K562 (cell line): ENCODE results near the gene ERC2. TPM values are rescaled to one million over a fixed set of nuclear protein-coding genes. Genes with fewer than 3 reads are reported as not detected.

Source experiments
- ATAC-seq: fragments of 200-7000 bp; cut with Tn5 transposase; 3 replicates; pipeline ENCODE4 v1.9.1; 2020; ENCODE audit warnings: moderate library complexity
- BruUV-seq: library from RNA; stranded (reverse); fragments of 400-500 nt; replicated peaks from 2 replicates; lab custom pipeline; 2021; lab: Mats Ljungman, UMichigan
- CTCF ChIA-PET: fragments of 300-600 bp; formaldehyde crosslinking; extraction: SDS; loops from one replicate; lab custom pipeline; 2021; ENCODE audit warnings: low intra/inter-chr PET ratio; lab: Yijun Ruan, JAX
- POLR2A ChIA-PET: fragments of 300-600, 350-650 bp; sonication (Branson Sonifier 250); formaldehyde crosslinking; extraction: SDS; loops from one replicate; lab custom pipeline; 2021; ENCODE audit warnings: antibody characterized with exemption, inconsistent platforms; lab: Yijun Ruan, JAX
- DNase-seq, 4 experiments: peaks; one replicate each; pipeline versions ENCODE4 v3.0.0 to v3.0.0-alpha.2; 2011 to 2018; ENCODE audit warnings: low spot score in 3 of 4, mixed read lengths in 3 of 4; ENCODE audit errors: extremely low read depth in 1 of 4
- FAIRE-seq: peaks from 2 replicates; lab custom pipeline; 2011; peaks lifted over from hg19 to GRCh38; lab: Jason Lieb, UNC
- H2AFZ ChIP-seq: 2 replicates; pipeline ENCODE4 v1.6.0; 2011; ENCODE audit warnings: low read depth, low read length, control low read depth, inconsistent platforms
- H3K27ac ChIP-seq: fragments of 200-600 bp; 3 replicates; pipeline ENCODE4 v1.8.0; 2011; ENCODE audit warnings: low read depth, mild to moderate bottlenecking, control low read depth, inconsistent platforms, low read length, moderate library complexity, mixed read lengths; ENCODE audit errors: extremely low read depth
- H3K27me3 ChIP-seq, 2 experiments: fragments of 300-600 bp in 1 of 2; 2 replicates in 1 of 2; 3 replicates in 1 of 2; pipeline versions ENCODE4 v1.6.0 to v1.8.0; 2011; ENCODE audit warnings: inconsistent platforms in 2 of 2, low read length in 2 of 2, mild to moderate bottlenecking in 1 of 2, mixed read lengths in 1 of 2, moderate library complexity in 1 of 2; ENCODE audit not compliant: control insufficient read depth in 2 of 2, insufficient read depth in 2 of 2
- H3K36me3 ChIP-seq: fragments of 300-600 bp; 3 replicates; pipeline ENCODE4 v1.8.0; 2011; ENCODE audit warnings: mild to moderate bottlenecking, low read length, inconsistent platforms; ENCODE audit not compliant: control insufficient read depth, insufficient read depth
- H3K4me1 ChIP-seq, 2 experiments: fragments of 200-600 bp in 1 of 2; replicated peaks in 1 of 2; 2 replicates in 1 of 2; 3 replicates in 1 of 2; pipeline versions ENCODE4 v1.5.1 to v1.8.0; 2011; ENCODE audit warnings: inconsistent platforms in 2 of 2, low read length in 2 of 2, mild to moderate bottlenecking in 1 of 2, mixed read lengths in 1 of 2, moderate library complexity in 1 of 2; ENCODE audit not compliant: control insufficient read depth in 2 of 2, insufficient read depth in 2 of 2
- H3K4me2 ChIP-seq: 2 replicates; pipeline ENCODE4 v1.6.1; 2011; ENCODE audit warnings: low read length, control low read depth, inconsistent platforms, mixed read lengths; ENCODE audit not compliant: insufficient read depth
- H3K4me3 ChIP-seq: fragments of 200-600 bp; sonication (generic), shearing (Covaris generic); 2 replicates; pipeline ENCODE4 v1.5.1; 2016; ENCODE audit warnings: control low read depth, inconsistent platforms
- H3K79me2 ChIP-seq: fragments of 200-600 bp; 3 replicates; pipeline ENCODE4 v1.8.0; 2011; ENCODE audit warnings: low read length, inconsistent platforms; ENCODE audit not compliant: control insufficient read depth, insufficient read depth
- H3K9ac ChIP-seq, 2 experiments: 2 replicates each; pipeline versions ENCODE4 v1.6.0 to v1.6.1; 2011; ENCODE audit warnings: low read depth in 2 of 2, low read length in 2 of 2, control low read depth in 1 of 2, inconsistent platforms in 1 of 2, mild to moderate bottlenecking in 1 of 2, mixed read lengths in 1 of 2; ENCODE audit not compliant: insufficient read depth in 1 of 2
- H3K9me1 ChIP-seq: one replicate; pipeline ENCODE4 v1.6.0; 2011; ENCODE audit warnings: inconsistent platforms, mild to moderate bottlenecking, low read length, moderate library complexity; ENCODE audit not compliant: control insufficient read depth, insufficient read depth
- H3K9me3 ChIP-seq: replicated peaks from 2 replicates; pipeline ENCODE4 v1.5.1; 2011; ENCODE audit warnings: low read depth, low read length, inconsistent platforms; ENCODE audit not compliant: control insufficient read depth, insufficient read depth
- H4K20me1 ChIP-seq: replicated peaks from 2 replicates; pipeline ENCODE4 v1.6.1; 2011; ENCODE audit warnings: low read length, inconsistent platforms, mixed read lengths; ENCODE audit not compliant: control insufficient read depth, insufficient read depth
- KDM5B ChIP-seq: fragments of 200-600 bp; sonication (generic); IDR thresholded peaks from 2 replicates; pipeline ENCODE4 v1.6.1; 2012; ENCODE audit warnings: low read depth, mild to moderate bottlenecking, moderate library complexity, low read length, control low read depth, inconsistent platforms; ENCODE audit not compliant: insufficient replicate concordance
- TEAD4 ChIP-seq, 2 experiments: sonication (generic) in 1 of 2; formaldehyde crosslinking in 1 of 2; IDR thresholded peaks; 2 replicates each; pipeline versions ENCODE4 v1.6.1 to v1.8.0; 2012 to 2022; ENCODE audit warnings: borderline replicate concordance in 1 of 2, inconsistent platforms in 1 of 2, low read length in 1 of 2, mild to moderate bottlenecking in 1 of 2, missing genetic modification reagents in 1 of 2
- ZNF407 ChIP-seq: fragments of 450-650 bp; IDR thresholded peaks from 2 replicates; pipeline ENCODE4 v1.6.1; 2016; ENCODE audit warnings: low read depth
- ZNF609 ChIP-seq: sonication (generic); formaldehyde crosslinking; IDR thresholded peaks from 2 replicates; pipeline ENCODE4 v1.8.1; 2023; ENCODE audit warnings: missing genetic modification reagents, mild to moderate bottlenecking, borderline replicate concordance
- WGBS: fragments of 100-300 bp; shearing (Covaris generic); methylation state at CpG from one replicate; pipeline ENCODE4 v1.1.6; 2016; ENCODE audit warnings: low coverage, mixed read lengths; ENCODE audit not compliant: insufficient coverage; ENCODE audit errors: missing lambda C conversion rate; 5-methylcytosine and 5-hydroxymethylcytosine counted together
- in situ Hi-C: fragments of 300-500 bp; cut with MboI; formaldehyde crosslinking; loops from 4 replicates; pipeline ENCODE4 v1.15.0; 2018; ENCODE audit warnings: inconsistent platforms, mixed read lengths
- intact Hi-C: fragments of 100-400 bp; cut with micrococcal nuclease; formaldehyde crosslinking; loops from 2 replicates; pipeline ENCODE4 v1.14.2; 2022
- polyA plus RNA-seq, 8 experiments: library from polyadenylated mRNA; depleted of rRNA in 4 of 8; stranded (reverse) in 5 of 8; unstranded in 3 of 8; fragments of >200 nt; fragmentation: Nextera tagmentation in 2 of 8; fragmentation: Illumina TruSeq in 1 of 8; extraction: Ambion mirVana in 2 of 8; extraction: Trizol in 1 of 8; gene quantifications; 2 replicates each; pipeline versions ENCODE4 v1.2.1 to v1.2.3, GENCODE V29; 2011 to 2014; ENCODE audit warnings: inconsistent platforms in 1 of 8, missing spikeins in 1 of 8
- total RNA-seq, 7 experiments: library from RNA; depleted of rRNA in 6 of 7; stranded (reverse); fragments of >200 nt in 6 of 7; fragmentation: Illumina TruSeq in 2 of 7; extraction: Trizol in 2 of 7; gene quantifications; 2 replicates each; pipeline versions ENCODE4 v1.2.1 to v1.2.3, GENCODE V29; 2011 to 2021; ENCODE audit warnings: low replicate concordance in 1 of 7

Gene ERC2
- total and polyA plus RNA-seq, 9 of the 15 experiments (the other 6 are each of a cell fraction or from before 2014, with no cell fraction given): 0.04 to 0.18 (median 0.07) TPM; not detected in 2

GRCh38 chr3:55765906-55766701, 702.2 kb downstream of the ERC2 start:
- Histone ChIP-seq H3K79me2 (no peaks in the 10 kb centered on the region), H3K9ac (no peak overlapping the region), H4K20me1 (no peaks in the 10 kb centered on the region), H3K27ac (no peak overlapping the region), H3K9me1 (no peaks in the 10 kb centered on the region), H3K4me2 (no peak overlapping the region), H3K4me3 (no peak overlapping the region), H3K4me1 (no peaks in the 10 kb centered on the region), H3K27me3 (no peaks in the 10 kb centered on the region), H2AFZ (no peak overlapping the region), H3K9me3 (no peaks in the 10 kb centered on the region), H3K36me3 (no peaks in the 10 kb centered on the region)
- ATAC-seq (no peak), DNase-seq (no peak), FAIRE-seq (no peak)
- intact Hi-C loops (no loop called here), in situ Hi-C loops (no loop called here)
- ChIA-PET CTCF (no interaction called here), POLR2A (no interaction called here)
- no TSS peak for BruUV-seq
- WGBS: 2% methylated on average over 7 of the region's 7 CpGs
- no peak for TF ChIP-seq TEAD4 (IDR thresholded peaks at IDR 0.05; ENCODE audit: low read length)
- no peak for TF ChIP-seq TEAD4 (CRISPR knock-in tag; IDR thresholded peaks at IDR 0.05; ENCODE audit: borderline replicate concordance)
- no peak for TF ChIP-seq ZNF407
- no peak for TF ChIP-seq KDM5B
- TF ChIP-seq ZNF609: no peak
